Endothelial cell of hepatic sinusoid (primary cell): ENCODE measurements around the gene TBCC.

Experiments used
- in situ Hi-C: cut with HindIII; loops from 2 replicates; pipeline ENCODE4 v1.10.0; 2017; ENCODE audit warnings: low sequenced_read_pairs

The TBCC gene

GRCh38 chr6:42698217-42698616 is 47.7 kb downstream of the TBCC start:
- in situ Hi-C loops, result no loop called here

- in situ Hi-C loops, result no loop called here
Observed at GRCh38 chr6:42697268-42697655, 48.6 kb downstream of the TBCC start.

- in situ Hi-C loops, result no loop called here
Observed at GRCh38 chr6:42696526-42697267, 49.2 kb downstream of the TBCC start.

GRCh38 chr6:42694586-42694985 is 51.3 kb downstream of the TBCC start:
- in situ Hi-C loops, result loop anchor here (5.0 kb wide), 2 partner anchors 42 to 53 kb away; partner anchors contain the start of gene TBCC
